Measurements from ENCODE around the gene IER3IP1. TPM values are rescaled to one million over a fixed set of nuclear protein-coding genes. Genes with fewer than 3 reads are reported as not detected.

The IER3IP1 gene, protein sequence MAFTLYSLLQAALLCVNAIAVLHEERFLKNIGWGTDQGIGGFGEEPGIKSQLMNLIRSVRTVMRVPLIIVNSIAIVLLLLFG
- 16.0 TPM for total RNA-seq (ENCODE audit: unreplicated experiment)
- long read RNA-seq, transcript IER3IP1-201 (3 exons, 3,689 nt), result major isoform, 80 of 80 reads
- long read RNA-seq, partial matches to known transcripts, result 0 of 80 reads
- long read RNA-seq, other reads (novel, unspliced or antisense), result 0 of 80 reads

DNA sequence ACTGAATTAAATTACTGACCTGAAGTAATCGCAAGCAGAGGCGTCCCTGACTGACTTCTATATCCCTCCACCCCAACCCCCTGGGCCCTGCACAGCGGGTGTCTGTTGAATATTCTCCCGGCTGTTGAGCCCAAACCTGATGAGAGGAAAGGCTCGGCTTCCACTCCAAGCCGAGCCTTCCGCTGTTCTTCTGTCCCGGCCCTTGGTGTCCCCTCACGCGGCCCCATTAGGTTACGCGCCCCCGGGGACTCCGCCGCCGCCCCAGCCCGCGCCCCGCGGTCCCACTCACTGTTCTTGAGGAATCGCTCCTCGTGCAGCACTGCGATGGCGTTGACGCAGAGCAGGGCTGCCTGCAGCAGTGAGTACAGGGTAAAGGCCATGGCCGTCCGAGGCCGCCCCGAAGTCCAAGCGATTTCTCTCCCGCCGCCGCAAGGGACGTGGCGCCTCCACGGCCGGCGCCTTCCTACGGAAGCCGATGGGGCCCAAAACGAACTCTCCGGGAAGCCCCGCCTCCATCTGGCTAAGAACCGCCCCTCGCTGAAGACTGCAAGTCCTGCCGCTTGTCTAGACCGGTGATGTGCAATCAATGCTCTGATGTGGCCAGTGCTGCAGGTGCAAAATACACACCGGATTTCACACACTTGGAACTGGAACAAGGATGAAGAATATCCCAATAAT is at the start of gene IER3IP1:
IER3IP1 (minus strand) TSS at position 467 of the 678 bp plus-strand sequence; CDS start at position 380, 87 bp downstream.
- peak; percentile 94 for DNase-seq (ENCODE audit: low spot score)
- Mint-ChIP-seq H3K4me1 (ENCODE audit: unreplicated experiment) (peaks cover 3% of the 10 kb centered on the region), H3K27ac (ENCODE audit: unreplicated experiment) (peak within 1 kb of the TSS; percentile 58), H3K9me3 (ENCODE audit: unreplicated experiment) (no peaks in the 10 kb centered on the region), H3K36me3 (ENCODE audit: low read depth, unreplicated experiment) (no peaks in the 10 kb centered on the region), H3K27me3 (ENCODE audit: unreplicated experiment) (peaks cover 4% of the 10 kb centered on the region), H3K4me3 (ENCODE audit: unreplicated experiment) (peak within 1 kb of the TSS; percentile 43)
- TF ChIP-seq, protein P1, sequence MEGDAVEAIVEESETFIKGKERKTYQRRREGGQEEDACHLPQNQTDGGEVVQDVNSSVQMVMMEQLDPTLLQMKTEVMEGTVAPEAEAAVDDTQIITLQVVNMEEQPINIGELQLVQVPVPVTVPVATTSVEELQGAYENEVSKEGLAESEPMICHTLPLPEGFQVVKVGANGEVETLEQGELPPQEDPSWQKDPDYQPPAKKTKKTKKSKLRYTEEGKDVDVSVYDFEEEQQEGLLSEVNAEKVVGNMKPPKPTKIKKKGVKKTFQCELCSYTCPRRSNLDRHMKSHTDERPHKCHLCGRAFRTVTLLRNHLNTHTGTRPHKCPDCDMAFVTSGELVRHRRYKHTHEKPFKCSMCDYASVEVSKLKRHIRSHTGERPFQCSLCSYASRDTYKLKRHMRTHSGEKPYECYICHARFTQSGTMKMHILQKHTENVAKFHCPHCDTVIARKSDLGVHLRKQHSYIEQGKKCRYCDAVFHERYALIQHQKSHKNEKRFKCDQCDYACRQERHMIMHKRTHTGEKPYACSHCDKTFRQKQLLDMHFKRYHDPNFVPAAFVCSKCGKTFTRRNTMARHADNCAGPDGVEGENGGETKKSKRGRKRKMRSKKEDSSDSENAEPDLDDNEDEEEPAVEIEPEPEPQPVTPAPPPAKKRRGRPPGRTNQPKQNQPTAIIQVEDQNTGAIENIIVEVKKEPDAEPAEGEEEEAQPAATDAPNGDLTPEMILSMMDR (IDR thresholded peaks at IDR 0.05; ENCODE audit: unreplicated experiment), result no peak

DNA sequence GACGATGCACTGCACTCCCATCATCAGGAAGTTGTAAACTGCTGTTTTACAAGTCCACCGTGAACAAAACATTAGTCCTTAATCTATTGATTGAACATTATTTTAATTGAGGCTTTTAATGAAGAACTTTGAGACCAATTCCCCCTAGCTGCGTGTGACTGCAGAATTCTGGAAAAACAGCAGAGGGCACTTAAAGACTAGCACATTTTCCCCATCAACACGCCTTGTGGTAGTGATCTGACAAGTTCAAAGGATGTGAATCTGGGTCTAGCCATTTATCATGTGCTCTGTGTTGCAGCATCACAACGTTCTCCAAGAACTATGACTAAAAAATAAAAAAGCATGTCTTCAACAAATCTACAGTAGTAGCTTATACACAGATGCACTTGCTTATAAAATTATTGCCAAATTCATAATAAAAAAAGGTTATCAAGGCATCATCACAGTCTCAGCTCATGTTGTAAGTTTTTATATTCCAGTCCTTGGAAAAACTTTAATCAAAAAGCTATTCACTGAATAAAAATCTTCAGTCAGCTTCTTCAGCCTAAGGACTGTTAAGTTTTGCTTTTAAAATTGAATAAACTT is 39.5 kb upstream of the IER3IP1 start:
- DNase-seq (ENCODE audit: low spot score), result peak; percentile 43

DNA sequence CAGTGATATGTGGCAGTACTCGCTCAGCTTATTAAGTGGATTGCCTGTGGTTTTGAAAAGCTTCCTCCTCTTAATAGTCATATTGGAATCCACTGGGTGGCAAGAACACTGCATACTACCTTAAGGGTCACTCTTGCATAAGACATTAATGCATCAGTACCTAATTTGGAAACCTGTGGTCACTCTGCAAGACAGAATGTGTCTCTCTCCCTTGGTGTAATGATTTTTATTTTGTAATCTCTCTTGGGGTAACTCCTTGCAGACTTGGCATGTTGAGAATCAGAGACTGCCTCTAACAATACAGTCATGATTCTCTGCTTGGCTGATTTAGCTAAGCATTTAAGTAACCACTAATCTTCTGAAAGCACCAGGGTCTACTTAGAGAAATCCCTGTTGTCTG is 33.0 kb upstream of the IER3IP1 start:
- no peak for DNase-seq (ENCODE audit: low spot score)
- Mint-ChIP-seq H3K36me3 (ENCODE audit: low read depth, unreplicated experiment) (no peaks in the 10 kb centered on the region), H3K9me3 (ENCODE audit: unreplicated experiment) (no peaks in the 10 kb centered on the region), H3K4me1 (ENCODE audit: unreplicated experiment) (peaks cover 8% of the 10 kb centered on the region), H3K27ac (ENCODE audit: unreplicated experiment) (no peak overlapping the region), H3K4me3 (ENCODE audit: unreplicated experiment) (no peak overlapping the region), H3K27me3 (ENCODE audit: unreplicated experiment) (peaks cover 4% of the 10 kb centered on the region)
- TF ChIP-seq, protein P1 (IDR thresholded peaks at IDR 0.05; ENCODE audit: unreplicated experiment), result no peak

More for the DNA sequence above, 39.5 kb upstream of the IER3IP1 start:
- no peaks in the 10 kb centered on the region for H3K9me3 Mint-ChIP-seq (ENCODE audit: unreplicated experiment)
- TF ChIP-seq, protein P1 (IDR thresholded peaks at IDR 0.05; ENCODE audit: unreplicated experiment), result peak; percentile 64
- H3K36me3 Mint-ChIP-seq (ENCODE audit: low read depth, unreplicated experiment), result no peaks in the 10 kb centered on the region
- no peaks in the 10 kb centered on the region for H3K4me1 Mint-ChIP-seq (ENCODE audit: unreplicated experiment)
- H3K4me3 Mint-ChIP-seq (ENCODE audit: unreplicated experiment), result no peak overlapping the region
- no peak overlapping the region for H3K27ac Mint-ChIP-seq (ENCODE audit: unreplicated experiment)
- H3K27me3 Mint-ChIP-seq (ENCODE audit: unreplicated experiment), result no peaks in the 10 kb centered on the region

DNA sequence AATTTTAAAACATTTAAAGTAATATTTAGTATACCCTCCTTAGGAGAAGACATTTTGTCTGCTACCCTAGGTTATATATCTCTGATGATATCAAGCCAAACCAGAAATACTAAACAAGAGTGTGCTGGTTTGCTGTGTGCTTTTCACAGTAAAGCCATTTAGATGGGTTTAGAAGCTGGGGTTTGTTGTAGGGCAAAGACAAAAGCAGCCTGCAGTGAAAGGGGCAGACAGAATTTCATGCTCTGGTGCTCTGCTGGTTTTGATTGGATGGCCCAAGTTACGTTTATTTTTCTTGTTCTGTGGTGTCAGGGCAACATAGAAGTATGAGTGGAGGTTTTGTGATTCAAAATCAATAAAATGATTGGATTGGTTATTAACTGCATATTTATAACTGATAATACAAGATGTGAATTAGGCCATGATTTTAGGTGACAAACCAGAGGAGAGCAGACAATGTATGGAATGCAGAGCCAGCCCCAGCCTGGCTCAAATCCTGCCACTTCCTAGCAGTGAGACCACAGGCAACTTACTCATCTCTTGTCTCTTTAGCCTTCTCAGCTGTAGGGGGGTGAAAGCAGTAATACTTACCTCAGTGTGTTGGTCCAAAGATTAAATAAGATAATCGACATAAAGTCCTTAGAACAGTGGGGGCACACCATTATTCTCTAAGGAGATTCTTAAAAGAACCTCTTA is 30.9 kb upstream of the IER3IP1 start:
- Mint-ChIP-seq H3K4me1 (ENCODE audit: unreplicated experiment) (peaks cover 16% of the 10 kb centered on the region), H3K27ac (ENCODE audit: unreplicated experiment) (no peak overlapping the region), H3K4me3 (ENCODE audit: unreplicated experiment) (no peak overlapping the region), H3K27me3 (ENCODE audit: unreplicated experiment) (peaks cover 4% of the 10 kb centered on the region), H3K36me3 (ENCODE audit: low read depth, unreplicated experiment) (no peaks in the 10 kb centered on the region), H3K9me3 (ENCODE audit: unreplicated experiment) (no peaks in the 10 kb centered on the region)
- TF ChIP-seq, protein P1 (IDR thresholded peaks at IDR 0.05; ENCODE audit: unreplicated experiment), result no peak
- no peak for DNase-seq (ENCODE audit: low spot score)

All from endothelial cell (in vitro differentiated cells).